ENCODE data around the gene APBB2. TPM values are rescaled to one million over a fixed set of nuclear protein-coding genes. Genes with fewer than 3 reads are reported as not detected.
"Not testable (repeated sequence)": the region's sequence is repeated elsewhere in the genome, so short reads cannot be mapped to it uniquely, and the experiment has no call there.

Gene APBB2
- total RNA-seq, 2 experiments from 2014 or later: 0.93 to 13.6 TPM

DNA sequence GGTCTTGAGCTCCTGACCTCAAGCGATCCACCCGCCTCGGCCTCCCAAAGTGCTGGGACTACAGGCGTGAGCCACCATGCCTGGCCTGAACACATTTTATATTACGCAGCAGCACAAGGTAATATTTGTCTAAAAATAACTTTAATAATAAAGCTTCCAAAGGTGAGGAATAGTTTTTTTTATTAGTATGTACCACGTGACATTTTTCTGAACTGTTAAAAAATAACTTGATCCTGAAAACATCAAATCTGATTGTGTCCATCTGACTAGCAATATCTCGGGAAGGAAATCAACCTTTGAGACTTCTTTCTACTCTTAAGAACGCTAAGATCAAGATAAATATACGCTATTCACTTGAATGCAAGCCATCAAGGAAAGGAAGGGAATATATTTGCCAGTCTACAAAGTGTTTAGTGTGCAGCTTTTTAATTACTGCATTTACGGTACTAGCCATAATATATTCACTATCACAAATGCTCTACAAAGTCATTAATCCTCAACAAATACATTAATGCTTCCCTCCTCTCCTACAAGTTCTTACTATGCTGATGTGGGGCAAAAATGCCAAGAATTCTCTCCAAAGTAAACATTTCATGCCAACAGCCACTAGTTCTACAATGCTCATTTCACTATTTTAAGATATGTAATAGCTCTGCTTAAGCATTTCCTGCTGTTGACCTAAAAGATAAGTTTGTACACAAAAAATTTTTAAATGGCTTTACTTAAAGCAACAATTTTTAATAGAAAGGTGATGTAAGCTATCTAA, 143.6 kb downstream of the APBB2 start:
- Mint-ChIP-seq H3K36me3 (no peaks in the 10 kb centered on the region), H3K4me3 (no peak overlapping the region), H3K27me3 (peaks cover under 1% of the 10 kb centered on the region), H3K27ac (no peak overlapping the region), H3K4me1 (no peaks in the 10 kb centered on the region), H3K9me3 (ENCODE audit: low read depth) (no peaks in the 10 kb centered on the region)
- ATAC-seq (no peak), DNase-seq (no peak)
- CTCF ChIA-PET: no interaction called here

DNA sequence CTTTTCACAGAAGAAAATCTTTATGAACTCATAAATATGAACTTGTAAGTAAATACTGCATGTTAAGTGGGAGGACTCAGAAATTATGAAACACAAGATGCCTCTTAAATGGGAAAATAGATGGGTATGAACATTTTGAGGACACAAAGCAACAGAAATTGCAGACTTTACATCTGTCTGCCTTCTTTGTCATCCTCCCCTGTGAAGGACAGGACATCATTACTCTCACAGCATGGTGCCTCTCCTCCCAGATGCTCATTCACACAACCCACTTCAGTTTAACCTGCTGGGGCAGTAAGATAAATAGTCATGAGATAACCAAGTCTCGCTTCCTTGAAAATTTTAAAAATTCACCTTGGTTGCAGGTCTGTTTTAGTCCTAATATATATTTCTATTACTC, 144.5 kb downstream of the APBB2 start:
- ATAC-seq (no peak), DNase-seq (no peak)
- no peaks in the 10 kb centered on the region for H3K4me1 Mint-ChIP-seq
- no peaks in the 10 kb centered on the region for H3K27me3 Mint-ChIP-seq
- no peaks in the 10 kb centered on the region for H3K9me3 Mint-ChIP-seq (ENCODE audit: low read depth)
- no peak overlapping the region for H3K4me3 Mint-ChIP-seq
- H3K36me3 Mint-ChIP-seq: no peaks in the 10 kb centered on the region
- no peak overlapping the region for H3K27ac Mint-ChIP-seq
- CTCF ChIA-PET: no interaction called here

DNA sequence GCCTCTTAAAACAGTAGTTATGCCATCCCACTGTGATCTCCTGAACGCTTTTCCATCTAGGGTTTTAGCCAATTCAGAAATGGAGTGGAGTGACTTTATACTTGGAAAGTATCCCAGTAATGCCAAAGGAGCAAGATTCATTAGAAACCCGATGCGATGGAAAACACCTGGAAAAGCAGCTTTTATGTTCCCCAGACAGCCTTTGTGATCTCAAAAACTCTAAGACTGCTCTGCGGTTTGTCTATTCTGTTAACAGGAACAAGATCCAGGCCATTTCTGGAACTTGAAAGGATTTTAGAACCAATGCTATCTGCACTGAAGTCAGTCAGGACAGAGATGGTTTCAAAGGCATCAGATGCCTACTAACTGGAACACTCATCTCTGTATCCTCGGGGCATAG, 145.1 kb downstream of the APBB2 start:
- DNase-seq: no peak
- Mint-ChIP-seq H3K36me3 (no peaks in the 10 kb centered on the region), H3K27me3 (no peaks in the 10 kb centered on the region), H3K4me3 (no peak overlapping the region), H3K9me3 (ENCODE audit: low read depth) (no peaks in the 10 kb centered on the region), H3K27ac (no peak overlapping the region), H3K4me1 (no peaks in the 10 kb centered on the region)
- CTCF ChIA-PET: no interaction called here
- no peak for ATAC-seq

DNA sequence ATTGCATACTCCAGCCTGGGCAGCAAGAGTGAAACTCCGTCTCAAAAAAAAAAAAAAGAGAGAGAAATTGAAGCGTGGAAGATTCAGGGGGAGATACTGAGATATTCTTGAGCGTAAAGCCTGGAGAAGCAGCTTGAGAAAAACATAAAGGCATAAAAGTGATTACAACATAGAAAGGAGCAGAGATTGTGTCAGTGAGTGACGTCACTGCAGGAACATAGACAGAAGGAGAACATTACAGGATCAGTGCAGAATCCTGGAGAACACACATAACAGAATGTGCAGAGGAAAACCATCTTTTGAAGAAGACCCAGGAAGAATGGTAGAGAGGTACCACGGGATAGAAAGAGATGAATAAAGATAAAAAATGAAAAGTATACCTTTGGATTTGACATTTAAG, 147.0 kb downstream of the APBB2 start:
- ATAC-seq (no peak), DNase-seq (no peak)
- H3K36me3 Mint-ChIP-seq: no peaks in the 10 kb centered on the region
- no peak overlapping the region for H3K27ac Mint-ChIP-seq
- H3K4me3 Mint-ChIP-seq: no peak overlapping the region
- H3K9me3 Mint-ChIP-seq (ENCODE audit: low read depth): no peaks in the 10 kb centered on the region
- no peaks in the 10 kb centered on the region for H3K27me3 Mint-ChIP-seq
- no peaks in the 10 kb centered on the region for H3K4me1 Mint-ChIP-seq
- CTCF ChIA-PET: no interaction called here

DNA sequence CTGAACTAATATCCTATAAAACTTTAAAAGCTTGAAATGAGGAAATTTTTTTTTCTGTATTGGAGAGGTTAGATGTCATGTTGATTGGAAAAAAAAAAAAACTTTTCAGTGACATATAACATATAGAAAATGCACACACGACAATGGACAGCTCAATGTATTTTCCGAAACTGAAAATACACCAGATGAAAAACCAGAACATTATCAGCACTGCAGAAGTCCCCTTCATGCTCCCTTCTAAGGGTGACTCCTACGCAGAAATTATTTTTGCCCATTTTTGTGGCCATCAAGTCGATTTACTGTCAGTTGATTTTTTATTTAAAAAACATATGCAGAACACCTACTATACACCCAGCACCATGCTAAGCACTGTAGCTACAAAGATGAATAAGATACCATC, 148.3 kb downstream of the APBB2 start:
- DNase-seq (no peak), ATAC-seq (no peak)
- Mint-ChIP-seq H3K4me3 (no peak overlapping the region), H3K27ac (no peak overlapping the region), H3K4me1 (no peaks in the 10 kb centered on the region), H3K36me3 (no peaks in the 10 kb centered on the region), H3K27me3 (no peaks in the 10 kb centered on the region), H3K9me3 (ENCODE audit: low read depth) (no peaks in the 10 kb centered on the region)
- CTCF ChIA-PET: no interaction called here

DNA sequence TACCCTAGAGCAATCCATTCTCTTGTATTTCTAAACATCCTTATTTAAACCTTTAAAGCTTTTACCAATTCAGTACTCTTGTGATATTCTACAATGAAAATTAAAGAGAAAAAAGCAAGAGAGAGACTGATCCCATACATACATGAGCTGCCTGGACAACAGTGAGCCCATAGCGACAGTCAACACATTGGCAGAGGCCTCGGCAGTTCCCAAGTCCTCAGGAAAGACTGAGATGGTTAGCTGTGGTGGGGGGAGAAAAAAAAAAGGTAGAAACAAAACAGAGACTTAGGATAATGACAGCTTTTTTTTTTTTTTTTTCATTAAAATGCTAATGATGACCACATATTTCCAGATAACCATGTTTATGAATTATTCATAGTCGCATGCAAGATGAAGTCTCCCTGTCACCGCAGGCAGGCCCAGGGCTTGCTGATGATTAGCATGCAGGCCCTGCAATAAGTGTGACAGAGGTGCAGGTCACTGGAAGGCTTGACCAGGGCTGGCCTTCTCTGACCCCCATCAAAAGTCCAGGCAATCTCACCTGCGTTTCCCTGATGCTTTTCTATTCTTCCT, 148.8 kb downstream of the APBB2 start:
- H3K4me1 Mint-ChIP-seq: no peaks in the 10 kb centered on the region
- ATAC-seq: no peak
- H3K36me3 Mint-ChIP-seq: no peaks in the 10 kb centered on the region
- CTCF ChIA-PET: no interaction called here
- H3K9me3 Mint-ChIP-seq (ENCODE audit: low read depth): no peaks in the 10 kb centered on the region
- no peaks in the 10 kb centered on the region for H3K27me3 Mint-ChIP-seq
- H3K4me3 Mint-ChIP-seq: no peak overlapping the region
- DNase-seq: no peak
- H3K27ac Mint-ChIP-seq: no peak overlapping the region

DNA sequence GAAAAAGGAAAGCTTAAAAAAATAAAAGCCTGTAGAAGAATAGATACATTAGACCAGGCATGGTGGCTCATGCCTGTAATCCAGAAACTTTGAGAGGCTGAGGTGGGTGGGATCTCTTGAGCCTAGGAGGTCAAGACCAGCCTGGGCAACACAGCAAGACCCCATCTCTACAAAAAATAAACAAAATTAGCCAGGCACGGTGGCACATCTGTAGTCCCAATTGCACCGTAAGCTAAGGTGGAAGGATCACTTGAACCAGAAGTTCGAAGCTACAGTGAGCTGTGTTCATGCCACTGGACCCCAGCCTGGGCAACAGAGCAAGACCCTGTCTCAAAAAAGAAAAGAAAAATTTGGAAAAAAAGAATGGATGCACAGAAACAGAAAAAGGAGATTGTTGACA, 149.4 kb downstream of the APBB2 start:
- H3K36me3 Mint-ChIP-seq: no peaks in the 10 kb centered on the region
- H3K4me3 Mint-ChIP-seq: no peak overlapping the region
- ATAC-seq: no peak
- no peaks in the 10 kb centered on the region for H3K4me1 Mint-ChIP-seq
- no peaks in the 10 kb centered on the region for H3K9me3 Mint-ChIP-seq (ENCODE audit: low read depth)
- no peaks in the 10 kb centered on the region for H3K27me3 Mint-ChIP-seq
- no peak for DNase-seq
- no peak overlapping the region for H3K27ac Mint-ChIP-seq
- CTCF ChIA-PET: no interaction called here

DNA sequence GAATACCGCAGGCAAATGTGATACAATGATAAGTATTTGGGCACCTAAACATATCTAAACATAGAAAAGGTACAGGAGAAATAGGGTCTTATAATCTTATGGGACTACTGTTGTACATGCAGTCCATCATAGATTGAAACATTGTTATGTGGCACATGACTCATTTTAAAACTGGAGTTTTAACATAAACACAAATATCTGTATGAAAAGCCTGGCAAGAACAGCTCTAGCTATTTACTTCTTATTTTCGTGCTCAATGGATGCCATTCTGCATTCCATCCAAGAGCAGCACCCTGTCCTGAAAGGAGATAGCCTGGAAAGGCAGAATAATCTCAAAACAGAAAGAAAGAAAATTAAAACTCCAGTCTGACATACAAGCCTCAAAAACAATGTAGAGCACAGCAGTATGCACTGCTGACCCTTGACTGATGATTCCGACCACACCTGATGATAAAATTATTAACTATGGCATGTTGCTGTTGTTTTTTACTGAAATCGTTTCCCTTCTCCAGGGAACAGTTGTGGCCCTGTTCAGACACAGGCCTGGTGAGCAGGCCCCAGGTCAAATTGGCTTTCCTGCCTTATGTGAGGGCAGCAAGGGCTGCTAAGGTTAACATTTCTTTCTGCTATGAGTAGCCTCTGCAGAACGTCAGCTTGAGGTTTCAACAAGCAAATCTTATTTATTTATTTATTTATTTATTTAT, 152.7 kb downstream of the APBB2 start:
- DNase-seq: no peak
- CTCF ChIA-PET: no interaction called here
- Mint-ChIP-seq H3K9me3 (ENCODE audit: low read depth) (no peaks in the 10 kb centered on the region), H3K36me3 (no peaks in the 10 kb centered on the region), H3K27ac (no peak overlapping the region), H3K4me3 (no peak overlapping the region), H3K27me3 (no peaks in the 10 kb centered on the region), H3K4me1 (no peaks in the 10 kb centered on the region)
- no peak for ATAC-seq

DNA sequence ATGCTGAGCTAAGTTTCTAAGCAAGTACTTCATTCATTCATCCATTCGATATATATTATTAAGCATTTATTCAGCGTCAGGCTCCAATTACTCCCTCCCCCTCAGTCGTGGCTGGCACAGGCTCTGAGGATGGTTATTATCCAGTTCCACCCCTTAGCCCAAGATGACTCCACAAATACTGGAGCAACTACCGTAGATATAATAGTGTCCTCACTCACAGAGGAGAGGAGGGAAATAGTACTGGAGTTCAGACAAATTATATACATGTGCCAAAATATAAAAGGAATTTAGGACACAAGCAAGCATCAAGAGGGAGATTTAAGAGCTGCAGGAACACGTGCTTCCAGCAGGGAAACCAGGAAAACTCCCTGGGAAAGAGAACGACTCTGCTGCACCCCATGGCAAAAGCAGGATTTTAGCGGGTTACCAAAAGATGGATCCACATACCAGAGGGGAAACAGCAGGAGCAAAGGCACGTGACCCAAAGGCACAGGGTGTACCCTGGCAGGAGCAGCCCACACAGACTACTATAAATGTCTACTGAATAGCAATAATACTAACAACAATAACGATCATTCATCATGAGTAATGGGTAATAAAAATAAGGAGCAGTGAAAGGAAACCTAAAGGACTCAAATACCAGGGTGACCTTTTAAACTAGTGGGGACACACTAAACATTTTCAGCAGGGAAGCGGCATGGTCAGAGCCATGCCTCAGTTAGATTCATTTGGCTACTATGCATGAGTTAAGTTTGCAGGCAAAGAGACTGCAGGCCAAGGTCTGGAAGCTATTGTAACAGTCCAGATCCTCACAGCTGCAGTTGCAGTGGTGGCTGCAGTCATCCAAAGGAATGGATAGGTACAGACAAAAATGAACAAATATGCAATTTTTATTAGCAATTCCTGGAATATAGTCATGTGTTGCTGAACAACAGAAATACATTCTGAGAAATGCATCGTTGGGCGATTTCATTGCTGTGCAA, 153.7 kb downstream of the APBB2 start:
- H3K9me3 Mint-ChIP-seq (ENCODE audit: low read depth): no peaks in the 10 kb centered on the region
- no peaks in the 10 kb centered on the region for H3K36me3 Mint-ChIP-seq
- ATAC-seq (no peak), DNase-seq (no peak)
- H3K4me1 Mint-ChIP-seq: no peaks in the 10 kb centered on the region
- CTCF ChIA-PET: no interaction called here
- no peak overlapping the region for H3K27ac Mint-ChIP-seq
- H3K4me3 Mint-ChIP-seq: no peak overlapping the region
- no peaks in the 10 kb centered on the region for H3K27me3 Mint-ChIP-seq

DNA sequence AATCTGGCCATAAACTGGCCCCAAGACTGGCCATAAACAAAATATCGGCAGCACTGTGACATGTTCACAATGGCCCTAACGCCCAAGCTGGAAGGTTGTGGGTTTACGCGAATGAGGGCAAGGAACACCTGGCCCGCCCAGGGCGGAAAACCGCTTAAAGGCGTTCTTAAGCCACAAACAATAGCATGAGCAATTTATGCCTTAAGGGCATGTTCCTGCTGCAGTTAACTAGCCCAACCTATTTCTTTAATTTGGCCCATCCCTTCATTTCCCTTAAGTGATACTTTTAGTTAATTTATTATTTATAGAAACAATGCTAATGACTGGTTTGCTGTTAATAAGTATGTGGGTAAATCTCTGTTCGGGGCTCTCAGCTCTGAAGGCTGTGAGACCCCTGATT, 154.9 kb downstream of the APBB2 start:
- H3K27ac Mint-ChIP-seq; CTCF ChIA-PET; H3K36me3 Mint-ChIP-seq; H3K9me3 Mint-ChIP-seq (ENCODE audit: low read depth); H3K4me3 Mint-ChIP-seq; DNase-seq; ATAC-seq; H3K4me1 Mint-ChIP-seq; H3K27me3 Mint-ChIP-seq: not testable (repeated sequence)

DNA sequence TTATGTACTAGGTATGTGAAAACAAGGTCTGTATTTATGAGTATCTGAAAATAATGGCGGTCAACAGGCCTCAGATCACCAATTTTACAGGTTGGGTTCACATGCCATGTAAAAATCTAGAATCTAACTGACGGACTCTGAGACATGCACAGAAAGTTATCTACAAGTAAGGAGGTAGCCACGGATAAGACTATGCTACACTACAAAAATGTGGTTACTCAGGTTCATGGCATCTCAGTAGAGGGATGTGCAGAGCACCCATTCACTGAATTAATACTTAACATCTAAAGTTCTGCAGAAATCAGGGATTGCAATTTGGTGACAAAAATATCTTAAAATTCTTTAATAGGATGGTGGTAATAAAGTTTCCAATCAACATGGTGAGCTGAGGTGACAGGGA, 155.9 kb downstream of the APBB2 start:
- H3K27me3 Mint-ChIP-seq: no peaks in the 10 kb centered on the region
- DNase-seq (no peak), ATAC-seq (no peak)
- H3K27ac Mint-ChIP-seq: no peak overlapping the region
- H3K36me3 Mint-ChIP-seq: no peaks in the 10 kb centered on the region
- CTCF ChIA-PET: no interaction called here
- no peak overlapping the region for H3K4me3 Mint-ChIP-seq
- no peaks in the 10 kb centered on the region for H3K9me3 Mint-ChIP-seq (ENCODE audit: low read depth)
- no peaks in the 10 kb centered on the region for H3K4me1 Mint-ChIP-seq

DNA sequence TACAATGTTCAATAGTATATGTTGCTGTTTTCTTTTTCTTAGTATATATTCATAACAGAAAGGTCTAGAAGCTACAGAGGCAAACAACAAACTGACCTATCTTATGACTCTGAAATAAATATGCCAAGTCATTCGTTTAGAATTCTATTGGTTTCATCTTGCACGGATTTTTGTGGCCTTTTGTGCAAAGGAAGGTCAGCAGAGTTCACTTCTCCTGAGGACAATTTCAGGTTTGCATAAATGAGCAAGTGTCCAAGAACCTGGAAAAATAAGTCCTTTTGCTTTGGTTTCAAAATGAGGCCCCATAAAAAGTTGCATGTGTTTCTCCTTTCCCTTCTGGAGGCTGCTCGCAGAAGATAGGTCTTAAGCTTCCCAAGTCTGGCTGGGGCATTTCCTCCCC, 156.9 kb downstream of the APBB2 start:
- Mint-ChIP-seq H3K4me1 (no peaks in the 10 kb centered on the region), H3K36me3 (no peaks in the 10 kb centered on the region), H3K27ac (no peak overlapping the region), H3K4me3 (no peak overlapping the region), H3K27me3 (no peaks in the 10 kb centered on the region), H3K9me3 (ENCODE audit: low read depth) (no peaks in the 10 kb centered on the region)
- no peak for ATAC-seq
- CTCF ChIA-PET: no interaction called here
- no peak for DNase-seq

DNA sequence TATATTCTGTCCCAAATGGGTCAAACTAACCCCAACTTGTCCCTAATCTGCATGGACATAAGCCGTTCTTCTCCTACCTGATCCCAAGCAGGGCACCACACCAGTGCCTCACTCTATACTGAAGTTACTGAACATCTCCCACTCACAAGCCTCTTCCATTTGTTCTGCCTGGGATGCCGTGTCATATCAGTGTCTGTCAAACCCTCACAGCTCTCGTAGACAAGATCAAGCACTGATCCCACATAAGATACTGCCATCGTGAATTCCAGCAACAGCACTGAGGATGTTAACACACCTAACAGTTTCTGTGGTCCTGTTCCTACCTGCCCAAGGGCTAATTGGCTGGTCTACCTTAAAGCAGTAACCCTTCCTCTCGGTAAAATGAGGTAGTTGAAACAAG, 162.1 kb downstream of the APBB2 start:
- Mint-ChIP-seq H3K4me1 (no peaks in the 10 kb centered on the region), H3K27ac (no peak overlapping the region), H3K9me3 (ENCODE audit: low read depth) (no peaks in the 10 kb centered on the region), H3K4me3 (no peak overlapping the region), H3K27me3 (no peaks in the 10 kb centered on the region), H3K36me3 (no peaks in the 10 kb centered on the region)
- ATAC-seq: no peak
- no peak for DNase-seq
- CTCF ChIA-PET: no interaction called here

Data from activated CD8-positive, alpha-beta memory T cell treated with anti-CD3 and anti-CD28 coated beads, Interleukin-2, amount 10 ng/mL, durations not matched to agents 7 days and 5 days (primary cell).